Measurements from ENCODE around the gene CZIB.

GRCh38 chr1:53214376-53214940, 6.0 kb downstream of the CZIB start:
- TF ChIP-seq EZH2phosphoT487 (IDR thresholded peaks at IDR 0.05; ENCODE audit: low read length) = no peak
- TF ChIP-seq, protein P1, sequence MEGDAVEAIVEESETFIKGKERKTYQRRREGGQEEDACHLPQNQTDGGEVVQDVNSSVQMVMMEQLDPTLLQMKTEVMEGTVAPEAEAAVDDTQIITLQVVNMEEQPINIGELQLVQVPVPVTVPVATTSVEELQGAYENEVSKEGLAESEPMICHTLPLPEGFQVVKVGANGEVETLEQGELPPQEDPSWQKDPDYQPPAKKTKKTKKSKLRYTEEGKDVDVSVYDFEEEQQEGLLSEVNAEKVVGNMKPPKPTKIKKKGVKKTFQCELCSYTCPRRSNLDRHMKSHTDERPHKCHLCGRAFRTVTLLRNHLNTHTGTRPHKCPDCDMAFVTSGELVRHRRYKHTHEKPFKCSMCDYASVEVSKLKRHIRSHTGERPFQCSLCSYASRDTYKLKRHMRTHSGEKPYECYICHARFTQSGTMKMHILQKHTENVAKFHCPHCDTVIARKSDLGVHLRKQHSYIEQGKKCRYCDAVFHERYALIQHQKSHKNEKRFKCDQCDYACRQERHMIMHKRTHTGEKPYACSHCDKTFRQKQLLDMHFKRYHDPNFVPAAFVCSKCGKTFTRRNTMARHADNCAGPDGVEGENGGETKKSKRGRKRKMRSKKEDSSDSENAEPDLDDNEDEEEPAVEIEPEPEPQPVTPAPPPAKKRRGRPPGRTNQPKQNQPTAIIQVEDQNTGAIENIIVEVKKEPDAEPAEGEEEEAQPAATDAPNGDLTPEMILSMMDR (IDR thresholded peaks at IDR 0.05; ENCODE audit: low read length) = no peak
- no peak for TF ChIP-seq EZH2 (optimal IDR thresholded peaks at IDR 0.05; ENCODE audit: low read depth, low read length)
